MCF 10A (cell line): ENCODE data around the gene MRO. TPM values are rescaled to one million over a fixed set of nuclear protein-coding genes. Genes with fewer than 3 reads are reported as not detected.

Experiments
- BruUV-seq: library from RNA; stranded (reverse); fragments of 400-500 nt; replicated peaks from 2 replicates; lab custom pipeline; 2021; lab: Mats Ljungman, UMichigan
- CTCF ChIA-PET: fragments of 300-600 bp; sonication (Branson Sonifier 250); formaldehyde crosslinking; extraction: SDS; loops from one replicate; lab custom pipeline; 2021; ENCODE audit warnings: antibody characterized with exemption, inconsistent platforms; lab: Yijun Ruan, JAX
- POLR2A ChIA-PET: fragments of 300-600, 350-650 bp; sonication (Branson Sonifier 250); formaldehyde crosslinking; extraction: SDS; loops from one replicate; lab custom pipeline; 2020; ENCODE audit warnings: antibody characterized with exemption, inconsistent platforms; lab: Yijun Ruan, JAX
- DNase-seq: peaks from one replicate; pipeline ENCODE4 v3.0.0-alpha.2; 2018; ENCODE audit not compliant: unreplicated experiment
- H3K27ac Mint-ChIP-seq: one replicate; pipeline ENCODE4 v1.8.0; 2022; ENCODE audit warnings: mild to moderate bottlenecking, low read depth, mixed read lengths; ENCODE audit not compliant: unreplicated experiment
- H3K27me3 Mint-ChIP-seq: one replicate; pipeline ENCODE4 v1.8.0; 2022; ENCODE audit warnings: mixed read lengths; ENCODE audit not compliant: insufficient read depth, unreplicated experiment
- H3K36me3 Mint-ChIP-seq: one replicate; pipeline ENCODE4 v1.8.0; 2022; ENCODE audit warnings: mild to moderate bottlenecking, moderate library complexity, mixed read lengths; ENCODE audit not compliant: insufficient read depth, unreplicated experiment
- H3K4me1 Mint-ChIP-seq: one replicate; pipeline ENCODE4 v1.8.0; 2022; ENCODE audit warnings: mixed read lengths; ENCODE audit not compliant: insufficient read depth, unreplicated experiment
- H3K4me3 Mint-ChIP-seq: one replicate; pipeline ENCODE4 v1.8.0; 2022; ENCODE audit warnings: mild to moderate bottlenecking, moderate library complexity, mixed read lengths; ENCODE audit not compliant: unreplicated experiment
- H3K9me3 Mint-ChIP-seq: one replicate; pipeline ENCODE4 v1.8.0; 2022; ENCODE audit warnings: mixed read lengths; ENCODE audit not compliant: unreplicated experiment
- intact Hi-C: fragments of 100-400 bp; cut with micrococcal nuclease; formaldehyde crosslinking; loops from 2 replicates; pipeline ENCODE4 v1.14.1; 2022
- total RNA-seq: library from RNA; stranded (reverse); gene quantifications from 2 replicates; pipeline ENCODE4 v1.2.3, GENCODE V29; 2022
- TF ChIP-seq, protein P1 (sequence below): fragments of 200-600 bp; IDR thresholded peaks from one replicate; pipeline ENCODE4 v1.8.0; 2022; ENCODE audit warnings: antibody characterized with exemption, mild to moderate bottlenecking; ENCODE audit not compliant: unreplicated experiment

Gene MRO
- total RNA-seq, 1 experiment from 2014 or later: not detected

DNA sequence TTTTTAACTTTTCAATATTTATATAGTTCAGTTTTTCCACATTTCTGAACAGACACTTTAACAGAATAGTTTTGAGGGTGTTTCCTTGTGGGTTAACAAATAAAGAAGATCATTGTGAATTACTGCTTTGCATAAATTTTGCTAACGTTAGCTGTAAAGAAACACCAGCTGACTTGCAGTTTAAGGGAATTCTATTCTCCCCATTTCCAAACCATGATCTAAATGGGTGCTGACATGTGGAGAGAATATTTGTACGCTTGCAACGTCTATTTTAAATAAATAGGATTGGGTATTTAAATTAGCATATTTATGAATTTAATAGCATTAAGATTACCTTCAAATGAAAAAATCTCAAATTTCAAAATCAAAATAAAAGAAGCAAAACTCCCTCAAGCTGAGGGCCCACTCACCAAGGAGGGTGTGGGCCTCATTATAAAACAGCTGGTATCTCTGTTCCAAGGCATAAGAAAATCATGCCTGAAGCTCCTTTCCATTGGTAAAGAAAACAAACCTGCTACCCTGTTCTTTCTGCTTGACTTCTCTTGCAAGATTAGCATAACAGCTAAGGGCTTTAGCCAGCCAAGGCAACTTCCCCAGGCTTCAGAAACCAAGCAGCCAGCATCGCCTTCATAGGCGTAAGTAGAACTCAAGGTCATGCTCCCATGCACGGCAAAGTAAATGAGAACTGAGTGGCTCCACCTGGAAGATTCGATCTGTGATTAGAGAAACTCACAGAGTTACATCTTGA lies 3.2 kb downstream of the MRO start:
- TF ChIP-seq, protein P1, sequence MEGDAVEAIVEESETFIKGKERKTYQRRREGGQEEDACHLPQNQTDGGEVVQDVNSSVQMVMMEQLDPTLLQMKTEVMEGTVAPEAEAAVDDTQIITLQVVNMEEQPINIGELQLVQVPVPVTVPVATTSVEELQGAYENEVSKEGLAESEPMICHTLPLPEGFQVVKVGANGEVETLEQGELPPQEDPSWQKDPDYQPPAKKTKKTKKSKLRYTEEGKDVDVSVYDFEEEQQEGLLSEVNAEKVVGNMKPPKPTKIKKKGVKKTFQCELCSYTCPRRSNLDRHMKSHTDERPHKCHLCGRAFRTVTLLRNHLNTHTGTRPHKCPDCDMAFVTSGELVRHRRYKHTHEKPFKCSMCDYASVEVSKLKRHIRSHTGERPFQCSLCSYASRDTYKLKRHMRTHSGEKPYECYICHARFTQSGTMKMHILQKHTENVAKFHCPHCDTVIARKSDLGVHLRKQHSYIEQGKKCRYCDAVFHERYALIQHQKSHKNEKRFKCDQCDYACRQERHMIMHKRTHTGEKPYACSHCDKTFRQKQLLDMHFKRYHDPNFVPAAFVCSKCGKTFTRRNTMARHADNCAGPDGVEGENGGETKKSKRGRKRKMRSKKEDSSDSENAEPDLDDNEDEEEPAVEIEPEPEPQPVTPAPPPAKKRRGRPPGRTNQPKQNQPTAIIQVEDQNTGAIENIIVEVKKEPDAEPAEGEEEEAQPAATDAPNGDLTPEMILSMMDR: no peak
- H3K4me1 Mint-ChIP-seq: peaks cover 10% of the 10 kb centered on the region
- no peaks in the 10 kb centered on the region for H3K27me3 Mint-ChIP-seq
- H3K36me3 Mint-ChIP-seq: no peaks in the 10 kb centered on the region
- H3K27ac Mint-ChIP-seq: no peak overlapping the region
- BruUV-seq: no TSS peak
- H3K4me3 Mint-ChIP-seq: no peak overlapping the region
- intact Hi-C loops: no loop called here
- no peaks in the 10 kb centered on the region for H3K9me3 Mint-ChIP-seq
- no peak for DNase-seq
- POLR2A ChIA-PET: interaction anchor here (0.7 to 2.3 kb wide), 4 partner anchors 37 to 1017 kb away, joined by 3 to 5 read pairs (median 4); no protein-coding TSS in a partner anchor
- CTCF ChIA-PET: interaction anchor here (0.5 to 1.4 kb wide), 5 partner anchors 50 to 309 kb away, joined by 3 to 5 read pairs (median 3); no protein-coding TSS in a partner anchor

DNA sequence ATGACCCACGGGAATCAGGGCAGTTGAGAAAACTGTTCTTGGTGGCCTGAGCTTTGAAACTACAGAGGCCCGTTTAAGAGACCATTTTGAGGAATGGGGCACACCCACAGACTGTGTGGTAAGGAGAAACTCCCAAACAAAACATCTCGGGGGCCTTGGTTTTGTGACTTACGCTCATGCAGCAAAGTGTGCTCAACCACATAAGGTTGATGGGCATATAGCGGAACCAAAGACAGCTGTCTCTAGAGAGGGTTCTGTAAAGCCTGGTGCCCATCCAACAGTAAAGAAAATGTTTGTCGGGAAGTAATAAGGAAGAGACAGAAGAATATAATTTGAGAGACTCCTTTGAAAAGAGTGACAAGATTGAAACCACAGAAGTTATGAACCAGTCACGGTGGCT lies 5.4 kb downstream of the MRO start:
- POLR2A ChIA-PET: no interaction called here
- no TSS peak for BruUV-seq
- H3K9me3 Mint-ChIP-seq: no peaks in the 10 kb centered on the region

DNA sequence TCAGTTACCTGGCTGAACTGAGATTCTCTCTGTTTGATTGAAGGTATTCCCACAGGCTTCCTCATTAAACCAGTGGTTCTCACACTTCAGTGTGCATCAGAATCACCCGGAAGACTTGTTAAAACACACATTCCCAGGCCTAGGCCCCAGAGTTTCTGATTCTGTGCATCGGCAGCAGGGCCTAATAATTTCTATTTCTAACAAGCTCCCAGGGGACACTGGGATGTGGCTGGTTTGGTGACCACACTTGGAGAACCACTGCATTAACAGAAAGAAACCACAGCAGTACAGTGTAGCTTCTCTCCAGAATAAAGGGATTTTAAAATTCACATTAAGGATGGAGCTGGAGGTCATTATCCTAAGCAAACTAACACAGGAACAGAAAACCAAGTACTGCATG lies 6.5 kb downstream of the MRO start:
- intact Hi-C loops: no loop called here
- Mint-ChIP-seq H3K4me1 (peaks cover 10% of the 10 kb centered on the region), H3K36me3 (no peaks in the 10 kb centered on the region), H3K27me3 (no peaks in the 10 kb centered on the region), H3K27ac (no peak overlapping the region), H3K9me3 (no peaks in the 10 kb centered on the region), H3K4me3 (no peak overlapping the region)
- DNase-seq: no peak
- ChIA-PET CTCF (interaction anchor here (0.9 kb wide), 1 partner anchor 238 kb away, joined by 3 read pairs; no protein-coding TSS in a partner anchor), POLR2A (no interaction called here)
- TF ChIP-seq, protein P1: no peak
- BruUV-seq: no TSS peak

More for the DNA sequence above, 5.4 kb downstream of the MRO start:
- H3K4me1 Mint-ChIP-seq: peaks cover 10% of the 10 kb centered on the region
- H3K27ac Mint-ChIP-seq: no peak overlapping the region
- DNase-seq: no peak
- H3K4me3 Mint-ChIP-seq: no peak overlapping the region
- no peaks in the 10 kb centered on the region for H3K27me3 Mint-ChIP-seq
- TF ChIP-seq, protein P1: no peak
- CTCF ChIA-PET: no interaction called here
- H3K36me3 Mint-ChIP-seq: no peaks in the 10 kb centered on the region
- intact Hi-C loops: no loop called here

DNA sequence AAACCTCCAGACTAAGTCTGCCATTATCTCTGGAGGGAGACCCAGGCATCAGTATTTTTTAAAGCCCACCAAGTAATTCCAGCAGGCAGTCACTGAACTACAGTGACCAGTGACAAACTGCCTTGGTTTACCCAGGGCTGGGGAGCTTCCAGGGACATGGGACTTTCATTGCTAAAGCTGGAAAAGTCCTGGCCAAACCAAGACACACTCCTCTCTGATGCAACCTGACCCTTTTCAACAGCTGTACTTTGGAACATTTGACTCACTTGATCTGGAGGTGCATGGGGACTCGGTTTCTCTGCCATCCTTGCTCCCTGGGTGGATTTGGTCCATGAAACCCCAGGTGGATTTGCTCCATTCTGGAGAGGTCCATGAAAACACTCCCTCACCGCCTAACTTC lies 7.0 kb downstream of the MRO start:
- no peak overlapping the region for H3K27ac Mint-ChIP-seq
- no peak overlapping the region for H3K4me3 Mint-ChIP-seq
- peaks cover 6% of the 10 kb centered on the region for H3K4me1 Mint-ChIP-seq
- no peaks in the 10 kb centered on the region for H3K27me3 Mint-ChIP-seq
- ChIA-PET POLR2A (no interaction called here), CTCF (no interaction called here)
- no TSS peak for BruUV-seq
- DNase-seq: no peak
- no peaks in the 10 kb centered on the region for H3K9me3 Mint-ChIP-seq
- intact Hi-C loops: no loop called here
- no peaks in the 10 kb centered on the region for H3K36me3 Mint-ChIP-seq
- TF ChIP-seq, protein P1: no peak
